ENCODE results near the gene DAB2IP.

Gene DAB2IP

GRCh38 chr9:121807069-121807822 lies 155.8 kb downstream of the DAB2IP start:
- TF ChIP-seq, protein P1, sequence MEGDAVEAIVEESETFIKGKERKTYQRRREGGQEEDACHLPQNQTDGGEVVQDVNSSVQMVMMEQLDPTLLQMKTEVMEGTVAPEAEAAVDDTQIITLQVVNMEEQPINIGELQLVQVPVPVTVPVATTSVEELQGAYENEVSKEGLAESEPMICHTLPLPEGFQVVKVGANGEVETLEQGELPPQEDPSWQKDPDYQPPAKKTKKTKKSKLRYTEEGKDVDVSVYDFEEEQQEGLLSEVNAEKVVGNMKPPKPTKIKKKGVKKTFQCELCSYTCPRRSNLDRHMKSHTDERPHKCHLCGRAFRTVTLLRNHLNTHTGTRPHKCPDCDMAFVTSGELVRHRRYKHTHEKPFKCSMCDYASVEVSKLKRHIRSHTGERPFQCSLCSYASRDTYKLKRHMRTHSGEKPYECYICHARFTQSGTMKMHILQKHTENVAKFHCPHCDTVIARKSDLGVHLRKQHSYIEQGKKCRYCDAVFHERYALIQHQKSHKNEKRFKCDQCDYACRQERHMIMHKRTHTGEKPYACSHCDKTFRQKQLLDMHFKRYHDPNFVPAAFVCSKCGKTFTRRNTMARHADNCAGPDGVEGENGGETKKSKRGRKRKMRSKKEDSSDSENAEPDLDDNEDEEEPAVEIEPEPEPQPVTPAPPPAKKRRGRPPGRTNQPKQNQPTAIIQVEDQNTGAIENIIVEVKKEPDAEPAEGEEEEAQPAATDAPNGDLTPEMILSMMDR (IDR thresholded peaks at IDR 0.05; ENCODE audit: low read depth, low read length, missing control alignments) = no peak
- DNase-seq (ENCODE audit: extremely low read depth, low read depth) = no peak
- no peak overlapping the region for H3K4me3 ChIP-seq (replicated peaks; ENCODE audit: low read depth, low read length)

- TF ChIP-seq, protein P1 (IDR thresholded peaks at IDR 0.05; ENCODE audit: low read depth, low read length, missing control alignments) = no peak
- no peak overlapping the region for H3K4me3 ChIP-seq (replicated peaks; ENCODE audit: low read depth, low read length)
- DNase-seq (ENCODE audit: extremely low read depth, low read depth) = no peak
Measured at GRCh38 chr9:121807823-121808278, 156.4 kb downstream of the DAB2IP start.

DNA sequence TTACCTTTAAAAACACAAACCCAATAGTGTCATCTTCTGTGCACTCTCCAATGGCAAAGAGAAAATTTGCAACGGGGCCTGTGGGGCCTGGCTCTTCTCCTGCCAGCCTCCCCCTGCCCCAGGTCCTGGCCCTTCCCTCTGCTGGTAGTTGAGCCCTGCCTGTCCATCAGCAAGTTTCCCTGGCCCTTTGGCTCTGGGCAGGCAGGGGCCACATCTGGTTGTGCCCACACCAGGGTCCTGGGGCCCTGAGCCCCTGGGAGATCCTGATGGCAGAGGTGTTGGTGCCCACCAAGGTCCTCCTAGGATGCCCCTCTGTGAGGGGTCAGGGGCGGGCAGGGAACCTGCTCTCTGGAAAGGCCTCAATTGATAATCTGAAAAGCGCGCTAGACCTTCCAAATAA lies 157.3 kb downstream of the DAB2IP start:
- no peak overlapping the region for H3K4me3 ChIP-seq (replicated peaks; ENCODE audit: low read depth, low read length)
- TF ChIP-seq, protein P1 (IDR thresholded peaks at IDR 0.05; ENCODE audit: low read depth, low read length, missing control alignments) = no peak
- DNase-seq (ENCODE audit: extremely low read depth, low read depth) = no peak

DNA sequence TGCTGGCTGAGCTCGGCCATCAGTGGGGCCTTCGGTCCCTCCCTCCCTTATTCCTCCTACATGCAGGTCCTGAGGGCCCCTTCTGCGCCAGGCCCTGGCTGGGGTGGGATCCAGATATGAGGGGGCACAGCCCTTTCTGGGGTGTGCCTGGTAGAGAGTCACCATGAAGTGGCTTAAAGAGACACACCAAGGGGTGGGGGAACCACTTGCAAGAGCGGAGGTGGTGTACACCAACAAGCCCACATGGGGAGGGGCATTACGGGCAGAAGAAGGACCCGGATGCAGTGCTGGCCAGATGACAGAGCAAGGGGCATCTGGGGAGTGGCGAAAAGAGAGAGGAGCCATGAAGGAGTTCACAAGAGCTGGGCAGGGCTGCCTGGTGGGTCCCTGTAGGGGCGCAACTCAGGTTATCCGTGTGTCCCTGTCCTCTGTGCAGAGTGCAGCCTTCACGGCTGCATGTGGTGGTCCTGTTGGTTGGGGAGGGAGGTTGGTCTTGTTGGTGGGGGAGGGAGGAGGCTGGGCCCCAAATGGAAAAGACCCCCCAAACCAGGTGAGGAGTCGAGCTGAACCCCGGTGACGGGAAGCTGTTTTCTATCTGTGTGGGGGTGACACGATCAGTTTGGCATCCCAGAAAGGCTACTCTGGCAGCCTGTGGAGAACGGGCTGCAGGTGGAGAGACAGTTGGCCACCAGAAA lies 158.1 kb downstream of the DAB2IP start:
- DNase-seq (ENCODE audit: extremely low read depth, low read depth) = no peak
- TF ChIP-seq, protein P1 (IDR thresholded peaks at IDR 0.05; ENCODE audit: low read depth, low read length, missing control alignments) = no peak
- H3K4me3 ChIP-seq (replicated peaks; ENCODE audit: low read depth, low read length) = no peak overlapping the region

- H3K4me3 ChIP-seq (replicated peaks; ENCODE audit: low read depth, low read length) = no peak overlapping the region
- DNase-seq (ENCODE audit: extremely low read depth, low read depth) = no peak
- TF ChIP-seq, protein P1 (IDR thresholded peaks at IDR 0.05; ENCODE audit: low read depth, low read length, missing control alignments) = no peak
Measured at GRCh38 chr9:121810489-121810888, 159.1 kb downstream of the DAB2IP start.

DNA sequence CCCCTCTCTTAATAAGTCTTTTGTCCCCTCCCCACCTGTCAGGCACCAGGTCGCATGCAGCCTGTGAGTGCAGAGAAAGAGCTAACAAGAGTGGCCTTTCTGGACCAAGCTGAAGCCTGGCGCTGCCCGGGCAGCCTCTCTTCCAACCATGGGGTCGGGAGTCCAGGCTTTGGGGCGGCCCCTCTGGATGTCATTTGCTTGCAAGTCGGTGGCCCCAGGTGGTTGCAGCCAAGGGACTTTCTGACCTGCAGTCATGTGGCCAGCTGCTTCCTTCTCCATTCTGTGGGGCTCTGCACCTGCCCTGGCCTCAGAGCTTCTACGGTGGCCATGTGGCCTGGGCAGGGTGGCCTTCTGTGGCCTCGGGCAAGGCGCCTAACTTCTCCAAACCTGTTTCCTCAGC lies 159.7 kb downstream of the DAB2IP start:
- H3K4me3 ChIP-seq (replicated peaks; ENCODE audit: low read depth, low read length) = no peak overlapping the region
- DNase-seq (ENCODE audit: extremely low read depth, low read depth) = no peak

More for the DNA sequence above, 159.7 kb downstream of the DAB2IP start:
- TF ChIP-seq, protein P1 (IDR thresholded peaks at IDR 0.05; ENCODE audit: low read depth, low read length, missing control alignments) = no peak
